GM15510 (cell line): Measurements from ENCODE around the gene MOK.

Experiments used
- POLR2A ChIP-seq: IDR thresholded peaks from 3 replicates; pipeline ENCODE4 v1.6.1; 2011; ENCODE audit warnings: borderline replicate concordance; ENCODE audit not compliant: insufficient read length; ENCODE audit errors: extremely low read depth

The MOK gene, protein sequence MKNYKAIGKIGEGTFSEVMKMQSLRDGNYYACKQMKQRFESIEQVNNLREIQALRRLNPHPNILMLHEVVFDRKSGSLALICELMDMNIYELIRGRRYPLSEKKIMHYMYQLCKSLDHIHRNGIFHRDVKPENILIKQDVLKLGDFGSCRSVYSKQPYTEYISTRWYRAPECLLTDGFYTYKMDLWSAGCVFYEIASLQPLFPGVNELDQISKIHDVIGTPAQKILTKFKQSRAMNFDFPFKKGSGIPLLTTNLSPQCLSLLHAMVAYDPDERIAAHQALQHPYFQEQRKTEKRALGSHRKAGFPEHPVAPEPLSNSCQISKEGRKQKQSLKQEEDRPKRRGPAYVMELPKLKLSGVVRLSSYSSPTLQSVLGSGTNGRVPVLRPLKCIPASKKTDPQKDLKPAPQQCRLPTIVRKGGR

DNA sequence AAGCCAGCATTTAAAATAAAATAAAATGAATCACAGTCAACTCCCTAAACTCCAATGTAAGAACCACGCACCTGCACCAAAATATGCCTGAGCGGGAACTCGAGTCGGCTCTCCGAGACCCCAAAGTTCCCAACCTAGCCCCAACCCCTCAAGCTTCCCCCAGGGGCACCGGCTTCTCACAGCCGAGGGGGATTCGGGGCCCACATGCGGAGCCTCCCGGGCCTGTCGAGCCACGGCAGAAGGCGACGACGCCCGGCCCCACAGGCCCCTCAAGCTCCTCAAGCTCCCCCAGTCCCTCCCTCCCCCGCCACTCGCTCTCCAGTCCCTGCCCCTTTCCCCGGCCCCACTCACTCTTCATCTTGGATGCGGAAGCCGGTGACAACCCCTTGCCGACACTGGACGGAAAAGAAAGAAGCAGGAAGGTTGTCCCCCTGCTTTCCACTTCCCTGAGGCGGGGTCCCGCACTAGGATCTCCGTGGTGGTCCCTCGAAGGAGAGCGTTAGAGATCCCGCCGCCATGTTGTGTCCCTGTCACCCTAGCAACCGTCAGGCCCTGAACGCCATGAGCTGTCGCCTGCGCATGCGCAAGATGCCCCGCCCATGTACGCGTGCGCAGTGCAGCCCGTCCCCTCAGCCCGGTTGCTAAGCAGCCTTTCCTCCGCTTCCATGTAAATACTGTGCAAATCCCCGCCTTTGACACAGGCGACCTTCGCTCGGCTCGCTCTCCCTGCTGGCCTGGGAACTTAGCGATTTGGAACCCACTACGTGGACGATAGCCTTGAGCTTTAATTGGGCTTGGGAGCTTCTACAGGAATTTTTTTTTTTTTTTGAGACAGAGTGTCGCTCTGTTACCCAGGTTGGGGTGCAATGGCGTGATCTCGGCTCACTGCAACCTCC is at the start of gene MOK:
TSS of gene MOK (minus strand) at position 554 of the 896 bp plus-strand sequence. CDS start at position 358, 196 bp downstream.
- TF ChIP-seq POLR2A = no peak

DNA sequence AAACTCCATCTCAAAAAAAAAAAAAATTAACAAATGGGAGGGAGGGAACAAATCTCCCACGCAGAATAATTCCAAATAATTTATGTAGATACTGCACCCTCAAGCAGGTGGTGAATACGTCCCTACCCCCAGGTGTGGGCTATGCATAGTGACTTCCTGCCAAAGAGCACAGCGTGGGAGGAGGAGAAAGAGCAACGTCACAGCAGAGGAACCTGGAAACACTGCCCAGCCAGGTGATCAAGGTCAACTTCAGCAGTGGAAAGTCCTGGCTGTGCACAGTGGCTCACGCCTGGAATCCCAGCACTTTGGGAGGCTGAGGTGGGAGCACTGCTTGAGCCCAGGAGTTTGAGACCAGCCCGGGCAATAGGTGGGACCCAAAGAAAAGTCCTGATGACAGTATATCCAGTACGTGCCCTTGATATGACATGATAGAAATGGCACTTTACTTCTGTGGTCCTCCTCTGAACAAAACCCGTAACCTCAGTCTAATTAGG is 48.2 kb upstream of the MOK start:
- TF ChIP-seq POLR2A = no peak

DNA sequence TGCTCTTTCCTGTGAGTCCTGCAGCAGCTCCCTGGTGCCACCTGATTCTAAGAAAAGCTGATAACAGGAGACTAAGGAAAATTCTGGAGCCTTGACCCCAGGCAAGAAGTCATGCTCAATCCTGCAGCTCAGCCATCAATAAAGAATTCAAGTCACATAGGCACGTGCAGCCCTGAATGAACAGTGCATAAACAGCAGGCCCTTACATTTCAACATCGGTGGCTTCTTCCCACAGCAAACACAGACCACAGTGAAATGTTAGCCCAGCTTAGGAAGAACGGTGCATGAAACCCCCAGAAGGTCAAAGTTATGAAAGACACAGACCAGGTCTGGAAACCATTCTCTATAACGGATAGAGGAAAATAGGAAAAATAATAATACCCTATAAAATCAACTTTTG is 47.2 kb upstream of the MOK start:
- TF ChIP-seq POLR2A = no peak

DNA sequence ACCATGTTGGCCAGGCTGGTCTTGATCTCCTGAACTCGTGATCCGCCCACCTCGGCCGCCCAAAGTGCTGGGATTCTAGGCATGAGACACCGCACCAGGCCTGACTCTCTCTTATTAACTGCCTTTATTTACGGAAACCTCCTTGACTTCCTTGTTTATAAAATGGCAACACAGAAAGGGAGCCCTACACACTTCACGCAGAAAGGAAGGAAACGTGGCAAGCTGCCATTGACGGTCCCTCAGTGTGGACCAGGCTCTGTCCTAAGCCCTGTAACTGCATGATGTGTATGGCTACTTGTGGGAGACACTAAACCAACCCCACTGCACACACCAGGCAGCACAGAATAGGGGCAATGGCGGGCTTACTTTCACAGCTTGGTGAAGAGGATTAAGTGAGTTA is 46.1 kb upstream of the MOK start:
- TF ChIP-seq POLR2A = no peak

DNA sequence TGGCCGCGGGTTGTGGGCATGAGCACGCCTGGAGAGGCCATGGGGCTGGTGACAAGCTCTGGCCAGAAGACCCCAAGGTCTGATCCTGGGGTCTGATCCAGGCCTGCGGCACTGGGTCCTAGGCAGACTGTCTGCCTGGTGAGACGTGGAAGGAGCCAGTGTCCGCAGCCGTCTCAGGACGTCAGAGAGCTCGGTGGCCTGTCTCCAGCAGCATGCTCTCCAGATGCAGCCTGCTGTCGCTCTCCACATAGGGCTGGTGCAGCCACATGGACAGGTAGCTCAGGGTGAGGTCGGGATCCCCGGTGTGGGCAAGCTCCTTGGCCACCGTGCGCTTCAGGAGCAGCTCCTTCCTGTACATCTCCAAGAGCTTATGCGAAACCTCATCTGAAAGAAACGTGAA is 43.4 kb upstream of the MOK start:
- no peak for TF ChIP-seq POLR2A

DNA sequence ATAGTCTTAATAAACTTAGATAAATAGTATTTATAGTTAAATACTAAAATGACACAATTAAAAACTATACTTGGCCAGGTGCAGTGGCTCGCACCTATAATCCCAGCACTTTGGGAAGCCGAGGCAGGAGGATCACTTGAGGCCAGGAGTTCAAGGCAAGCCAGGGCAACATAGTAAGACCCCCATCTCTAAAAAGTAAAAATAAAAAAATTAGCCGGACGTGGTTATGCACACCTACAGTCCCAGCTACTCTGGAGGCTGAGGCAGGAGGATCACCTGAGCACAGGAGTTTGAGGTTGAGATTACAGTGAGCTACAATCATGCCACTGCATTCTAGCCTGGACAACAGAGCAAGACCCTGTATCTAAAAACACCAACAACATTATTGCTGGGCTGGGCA is 41.7 kb upstream of the MOK start:
- no peak for TF ChIP-seq POLR2A

DNA sequence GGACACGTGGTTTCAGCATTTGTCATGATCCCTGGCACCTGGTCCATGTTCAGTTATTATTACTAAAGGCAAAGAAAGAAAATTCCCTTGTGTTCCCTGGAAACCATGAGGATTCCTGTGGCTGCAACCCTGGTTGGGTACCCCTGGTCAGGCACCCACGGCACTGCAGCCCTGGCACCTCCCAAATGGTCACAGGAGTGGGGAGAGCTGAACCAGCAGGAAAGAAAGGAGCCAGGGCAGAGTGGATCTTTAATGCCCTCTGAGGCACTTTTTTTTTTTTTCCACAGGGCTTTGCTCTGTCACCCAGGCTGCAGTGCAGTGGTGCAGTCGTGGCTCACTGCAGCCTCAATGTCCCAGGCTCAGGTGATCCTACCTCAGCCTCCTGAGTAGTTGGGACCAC is 40.3 kb upstream of the MOK start:
- TF ChIP-seq POLR2A = no peak

DNA sequence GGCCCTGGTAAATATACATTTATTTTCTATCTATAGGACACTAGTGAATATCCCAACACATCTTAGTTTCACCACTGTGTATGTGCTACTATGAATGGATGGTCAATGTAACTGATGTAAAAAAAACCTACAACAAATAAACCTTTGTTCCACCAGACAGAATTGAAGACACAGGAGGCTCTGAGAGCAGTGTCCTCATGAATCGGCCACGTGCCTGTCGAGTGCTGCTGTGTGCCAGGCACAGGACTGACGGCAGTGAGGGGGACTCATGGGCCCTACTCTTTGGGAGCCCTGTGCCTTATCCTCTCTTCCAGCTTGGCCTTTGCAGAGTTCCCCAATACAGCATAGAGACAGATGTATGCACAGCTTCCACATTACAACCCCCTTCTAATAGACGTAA is 39.5 kb upstream of the MOK start:
- no peak for TF ChIP-seq POLR2A

DNA sequence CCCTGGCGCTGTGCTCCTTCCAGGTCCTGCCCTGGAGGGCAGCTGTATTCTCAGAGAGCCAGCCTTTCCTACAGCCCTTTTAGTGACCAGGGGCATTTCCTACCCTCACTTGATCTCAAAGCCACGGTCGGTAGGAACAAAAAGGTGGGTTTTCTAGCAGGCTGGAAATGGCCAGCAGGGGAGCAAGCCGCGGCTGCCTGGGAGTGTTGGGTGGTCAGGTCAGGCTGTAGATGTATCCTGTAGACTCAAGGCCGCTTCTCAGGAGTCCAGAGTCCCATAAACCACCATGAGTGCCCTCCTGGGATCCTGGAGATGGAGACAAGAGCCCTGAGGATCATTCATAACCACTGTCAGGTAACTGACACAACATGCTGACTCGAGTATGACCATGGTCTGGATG is 39.1 kb upstream of the MOK start:
- TF ChIP-seq POLR2A = no peak

DNA sequence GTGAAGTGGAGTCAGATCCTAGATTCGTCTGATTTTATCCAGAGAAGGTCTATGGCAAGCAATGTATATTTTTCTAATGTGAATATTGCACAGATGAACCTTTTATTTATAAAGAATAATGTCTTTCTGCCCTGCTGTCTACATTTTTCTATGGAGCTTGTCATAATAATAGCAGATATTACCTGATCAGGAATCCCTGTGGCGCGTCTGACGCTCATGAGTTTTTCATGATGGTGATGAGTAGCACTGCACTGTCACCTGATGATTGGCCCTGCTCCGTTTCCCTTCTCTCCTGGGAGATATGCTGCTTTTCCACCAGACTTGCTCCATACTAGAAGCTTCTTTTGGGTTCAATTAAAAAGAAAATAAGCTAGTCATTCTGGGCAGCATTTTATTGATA is 37.3 kb upstream of the MOK start:
- no peak for TF ChIP-seq POLR2A

DNA sequence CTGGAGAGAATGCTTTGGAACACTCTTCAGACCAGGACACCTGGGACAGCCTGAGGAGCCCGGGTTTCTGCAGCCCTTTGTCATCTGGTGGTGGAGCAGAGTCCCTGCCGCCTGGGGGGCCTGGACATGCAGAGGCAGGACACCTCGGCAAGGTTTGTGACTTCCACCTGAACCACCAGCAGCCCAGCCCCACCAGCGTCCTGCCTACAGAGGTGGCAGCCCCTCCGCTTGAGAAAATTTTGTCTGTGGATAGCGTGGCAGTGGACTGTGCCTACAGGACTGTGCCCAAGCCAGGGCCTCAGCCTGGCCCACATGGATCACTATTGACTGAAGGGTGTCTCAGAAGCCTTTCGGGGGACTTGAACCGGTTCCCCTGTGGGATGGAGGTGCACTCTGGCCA is 36.6 kb upstream of the MOK start:
- no peak for TF ChIP-seq POLR2A

DNA sequence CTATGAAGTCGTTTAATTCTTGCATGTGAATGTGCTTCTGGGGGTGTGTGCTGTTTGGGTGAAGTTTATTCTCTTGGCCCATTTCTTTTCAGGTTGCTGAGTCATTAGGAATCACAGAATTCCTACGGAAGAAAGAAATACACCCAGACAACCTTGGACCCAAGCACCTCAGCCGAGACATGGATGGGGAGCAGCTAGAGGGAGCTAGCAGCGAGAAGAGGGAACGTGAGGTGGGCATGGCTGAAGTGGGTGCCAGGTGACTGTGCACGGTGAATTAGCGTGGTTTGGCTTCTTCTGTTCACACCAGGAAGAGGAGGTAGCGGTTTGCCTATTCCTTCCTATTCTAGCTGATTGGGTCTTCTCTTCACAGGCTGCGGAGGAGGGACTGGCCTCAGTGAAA is 33.8 kb upstream of the MOK start:
- TF ChIP-seq POLR2A = no peak

DNA sequence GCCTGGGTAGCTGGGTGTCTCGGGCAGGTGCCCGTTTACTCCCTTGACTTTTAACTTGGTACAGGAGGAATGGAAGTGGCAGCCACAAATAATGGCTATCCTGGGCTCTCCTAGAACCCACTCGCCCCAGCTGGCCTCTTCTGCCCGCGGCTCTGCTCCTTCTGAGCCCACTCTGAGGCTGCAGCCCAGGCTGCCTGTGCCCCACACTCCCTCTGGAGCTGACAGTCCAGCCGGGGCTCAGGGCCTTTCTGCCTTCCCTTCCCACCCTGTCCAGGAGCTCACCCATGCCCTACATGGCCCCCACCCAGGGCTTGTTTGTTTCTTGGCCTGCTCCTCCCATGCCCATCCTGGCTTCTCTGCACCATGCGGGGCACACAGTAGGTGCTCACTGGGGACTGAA is 30.2 kb upstream of the MOK start:
- no peak for TF ChIP-seq POLR2A

DNA sequence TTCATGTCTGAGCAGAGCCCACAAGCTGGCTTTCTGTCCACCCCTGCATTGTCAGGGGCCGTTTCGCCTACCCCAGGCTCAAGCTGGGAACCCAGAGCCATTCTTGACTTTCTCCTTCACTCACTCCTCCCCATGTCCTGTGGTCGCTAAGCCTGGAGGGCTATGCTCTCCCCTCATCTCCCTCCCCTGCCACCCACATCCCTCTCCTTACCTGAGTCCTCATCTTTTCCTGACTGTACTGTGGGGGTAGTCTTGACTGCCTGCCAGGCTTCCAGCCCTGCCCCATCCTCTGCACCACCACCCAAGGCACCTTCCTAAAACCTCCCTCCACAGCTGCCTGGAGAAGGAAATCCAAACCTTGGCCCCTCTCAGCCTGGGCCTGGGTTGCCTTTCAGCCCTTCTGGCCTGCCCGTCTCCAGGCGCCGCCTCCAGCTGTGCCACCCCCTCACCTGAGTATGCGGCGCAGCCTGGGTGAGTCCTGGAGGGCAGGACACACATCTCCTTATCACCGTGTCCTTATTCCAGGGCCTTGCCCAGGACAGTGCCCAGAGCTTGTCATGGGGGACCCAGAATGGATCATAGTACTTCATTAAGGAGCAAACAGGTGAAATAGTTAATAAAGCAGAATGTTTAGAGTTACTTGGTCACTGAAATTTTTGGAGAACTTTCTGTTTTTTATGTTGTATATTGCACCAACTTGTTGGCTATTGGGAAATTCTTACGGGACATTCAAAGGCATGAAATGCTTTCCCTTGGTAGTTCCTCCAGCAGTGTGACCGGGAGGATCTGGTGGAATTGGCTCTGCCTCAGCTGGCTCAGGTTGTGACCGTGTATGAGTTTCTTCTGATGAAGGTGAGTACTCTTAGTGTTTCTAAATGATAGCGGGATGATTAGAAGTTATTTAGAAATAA is 29.1 kb upstream of the MOK start:
- TF ChIP-seq POLR2A = no peak
